SK-N-SH (cell line): ENCODE measurements around the gene MLLT3. TPM values are rescaled to one million over a fixed set of nuclear protein-coding genes. Genes with fewer than 3 reads are reported as not detected.

Experiments used
- CTCF ChIA-PET: fragments of 300-600, 350-600 bp; formaldehyde crosslinking; extraction: SDS; loops from one replicate; lab custom pipeline; 2021; lab: Yijun Ruan, JAX
- POLR2A ChIA-PET: fragments of 350-600 bp; sonication (Branson Sonifier 250); formaldehyde crosslinking; extraction: SDS; loops from one replicate; lab custom pipeline; 2020; ENCODE audit warnings: antibody characterized with exemption, inconsistent platforms; lab: Yijun Ruan, JAX
- DNase-seq: peaks from one replicate; pipeline ENCODE4 v3.0.0; 2012
- H2AFZ ChIP-seq: fragments of 200-600 bp; sonication (generic); 2 replicates; pipeline ENCODE4 v1.8.1; 2016; ENCODE audit warnings: antibody characterized with exemption, mild to moderate bottlenecking, low read depth
- H3F3A ChIP-seq: fragments of 200-600 bp; sonication (generic); replicated peaks from 2 replicates; pipeline ENCODE3; 2016; ENCODE audit warnings: antibody characterized with exemption, mild to moderate bottlenecking; ENCODE audit not compliant: insufficient read depth
- H3K27ac ChIP-seq, 2 experiments: fragments of 200-500 bp in 1 of 2; fragments of 200-600 bp in 1 of 2; sonication (Bioruptor generic) in 1 of 2; sonication (generic), shearing (Covaris generic) in 1 of 2; 2 replicates each; pipeline versions ENCODE4 v1.5.1 to v1.6.1; 2014 to 2016; ENCODE audit warnings: low read depth in 2 of 2, inconsistent platforms in 1 of 2, low read length in 1 of 2, mild to moderate bottlenecking in 1 of 2, mixed read lengths in 1 of 2
- H3K27me3 ChIP-seq: fragments of 200-600 bp; sonication (generic), shearing (Covaris generic); 2 replicates; pipeline ENCODE4 v1.6.1; 2016; ENCODE audit warnings: mixed run types; ENCODE audit not compliant: insufficient read depth
- H3K36me3 ChIP-seq, 2 experiments: fragments of 200-500 bp in 1 of 2; fragments of 200-600 bp in 1 of 2; sonication (Bioruptor generic) in 1 of 2; sonication (generic) in 1 of 2; replicated peaks in 1 of 2; 2 replicates each; pipeline versions ENCODE3 to v1.5.1; 2014 to 2016; ENCODE audit warnings: low read length in 1 of 2, mild to moderate bottlenecking in 1 of 2; ENCODE audit not compliant: insufficient read depth in 2 of 2, control insufficient read depth in 1 of 2
- H3K4me1 ChIP-seq, 2 experiments: fragments of 200-500 bp in 1 of 2; fragments of 200-600 bp in 1 of 2; sonication (Bioruptor generic) in 1 of 2; sonication (generic), shearing (Covaris generic) in 1 of 2; 2 replicates each; pipeline versions ENCODE4 v1.5.1 to v1.6.1; 2014 to 2016; ENCODE audit warnings: low read depth in 1 of 2, low read length in 1 of 2, mixed run types in 1 of 2; ENCODE audit not compliant: insufficient read depth in 2 of 2, control insufficient read depth in 1 of 2
- H3K4me2 ChIP-seq: fragments of 200-600 bp; sonication (generic), shearing (Covaris generic); 2 replicates; pipeline ENCODE4 v1.6.1; 2017; ENCODE audit warnings: mixed run types
- H3K4me3 ChIP-seq, 2 experiments: fragments of 200-500 bp in 1 of 2; fragments of 200-600 bp in 1 of 2; sonication (Bioruptor generic) in 1 of 2; sonication (generic), shearing (Covaris generic) in 1 of 2; 2 replicates each; pipeline versions ENCODE4 v1.5.1 to v1.8.1; 2014 to 2016; ENCODE audit warnings: low read depth in 2 of 2, inconsistent platforms in 1 of 2, low read length in 1 of 2, mild to moderate bottlenecking in 1 of 2, mixed read lengths in 1 of 2, moderate library complexity in 1 of 2
- H3K79me2 ChIP-seq: fragments of 200-600 bp; sonication (generic); 2 replicates; pipeline ENCODE4 v1.8.1; 2017; ENCODE audit warnings: mild to moderate bottlenecking; ENCODE audit not compliant: insufficient read depth
- H3K9ac ChIP-seq: fragments of 200-600 bp; sonication (generic); 2 replicates; pipeline ENCODE4 v1.6.1; 2017; ENCODE audit warnings: mixed run types
- H3K9me2 ChIP-seq: fragments of 200-600 bp; sonication (generic); 2 replicates; pipeline ENCODE4 v1.6.1; 2017; ENCODE audit warnings: mixed run types
- H3K9me3 ChIP-seq: fragments of 200-600 bp; sonication (generic); 2 replicates; pipeline ENCODE4 v1.6.1; 2017; ENCODE audit warnings: mixed run types, mild to moderate bottlenecking, moderate library complexity
- H4K20me1 ChIP-seq: fragments of 200-600 bp; sonication (generic); 2 replicates; pipeline ENCODE4 v1.6.1; 2017; ENCODE audit warnings: mild to moderate bottlenecking, mixed run types; ENCODE audit not compliant: insufficient read depth
- EZH2phosphoT487 ChIP-seq: fragments of 200-600 bp; sonication (generic); IDR thresholded peaks from 2 replicates; pipeline ENCODE4 v1.6.1; 2017; ENCODE audit warnings: low read depth, mixed run types, mild to moderate bottlenecking, antibody characterized with exemption, moderate library complexity, borderline replicate concordance
- FOSL2 ChIP-seq: IDR thresholded peaks from 2 replicates; pipeline ENCODE4 v1.4.0; 2012; ENCODE audit warnings: low read depth, mild to moderate bottlenecking, moderate library complexity, borderline replicate concordance
- FOXJ3 ChIP-seq: sonication (generic); formaldehyde crosslinking; IDR thresholded peaks from 2 replicates; pipeline ENCODE4 v1.5.1; 2020; ENCODE audit warnings: mild to moderate bottlenecking, missing genetic modification reagents
- FOXM1 ChIP-seq: IDR thresholded peaks from 2 replicates; pipeline ENCODE4 v1.4.0; 2012; ENCODE audit warnings: low read depth, mild to moderate bottlenecking
- GATA2 ChIP-seq: sonication (generic); formaldehyde crosslinking; IDR thresholded peaks from 2 replicates; pipeline ENCODE4 v1.5.0; 2020; ENCODE audit warnings: mild to moderate bottlenecking, missing genetic modification reagents
- IRF3 ChIP-seq: fragments of 150-350 bp; IDR thresholded peaks from 2 replicates; pipeline ENCODE4 v1.6.1; 2016; ENCODE audit warnings: mild to moderate bottlenecking, low read depth, low read length
- RCOR1 ChIP-seq: fragments of 150-350 bp; IDR thresholded peaks from 2 replicates; pipeline ENCODE4 v1.6.1; 2017; ENCODE audit warnings: antibody characterized with exemption, low read length
- REST ChIP-seq: IDR thresholded peaks from 2 replicates; pipeline ENCODE4 v1.6.1; 2012; ENCODE audit warnings: mild to moderate bottlenecking, low read depth, low read length, moderate library complexity
- RXRA ChIP-seq: IDR thresholded peaks from 2 replicates; pipeline ENCODE4 v1.4.0; 2012; ENCODE audit warnings: low read depth, mild to moderate bottlenecking, borderline replicate concordance
- TCF12 ChIP-seq: IDR thresholded peaks from 2 replicates; pipeline ENCODE4 v1.4.0; 2012
- USF2 ChIP-seq: fragments of 150-350 bp; IDR thresholded peaks from 2 replicates; pipeline ENCODE4 v1.6.1; 2017; ENCODE audit warnings: antibody characterized with exemption, low read length, low read depth, borderline replicate concordance
- YY1 ChIP-seq: IDR thresholded peaks from 2 replicates; pipeline ENCODE4 v1.4.0; 2012; ENCODE audit warnings: low read depth, mild to moderate bottlenecking
- WGBS: methylation state at CpG from one replicate; pipeline ENCODE4 v1.1.6; 2017; ENCODE audit warnings: low lambda C conversion rate; 5-methylcytosine and 5-hydroxymethylcytosine counted together
- polyA plus RNA-seq, 3 experiments: library from polyadenylated mRNA; depleted of rRNA; stranded (reverse); fragments of >200 nt; gene quantifications; 2 replicates each; pipeline ENCODE4 v1.2.3, GENCODE V29; 2012
- TF ChIP-seq, protein P1 (sequence below): IDR thresholded peaks from 2 replicates; pipeline ENCODE4 v1.4.0; 2012; ENCODE audit warnings: low read depth, borderline replicate concordance
- TF ChIP-seq, protein P2 (sequence below): IDR thresholded peaks from 2 replicates; pipeline ENCODE4; 2012

The MLLT3 gene
- polyA plus RNA-seq, 1 of the 3 experiments (the other 2 are of a cell fraction) = 3.9 TPM

DNA sequence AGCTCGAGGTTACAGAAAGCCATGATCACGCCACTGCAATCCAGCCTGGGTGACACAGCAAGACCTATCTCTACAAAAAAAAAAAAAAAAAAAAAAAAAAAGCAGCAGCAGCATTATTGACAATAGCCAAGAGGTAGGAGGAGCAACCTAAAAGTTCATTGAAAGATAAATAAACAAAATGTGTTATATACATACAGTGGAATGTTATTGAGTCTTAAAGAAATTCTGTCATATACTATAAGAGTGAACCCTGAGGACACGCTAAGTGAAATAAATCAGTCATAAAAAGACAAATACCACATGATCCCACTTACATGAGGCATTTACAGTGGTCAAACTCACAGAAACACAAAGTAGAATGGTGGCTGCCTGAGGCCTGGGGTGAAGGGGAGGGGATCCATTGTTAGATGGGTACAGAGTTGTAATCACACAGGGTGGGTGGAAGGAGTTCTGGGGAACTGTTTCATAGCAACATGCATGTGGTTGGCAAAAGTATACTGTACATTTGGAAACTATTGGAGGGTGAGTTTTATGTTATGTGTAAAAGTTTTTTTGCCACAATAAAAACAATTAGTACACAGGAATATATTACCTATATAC lies 77.2 kb downstream of the MLLT3 start:
- Histone ChIP-seq H3F3A (no peaks in the 10 kb centered on the region), H3K27me3 (no peaks in the 10 kb centered on the region), H3K9ac (no peak overlapping the region), H3K4me2 (no peak overlapping the region), H3K36me3 (no peaks in the 10 kb centered on the region), H3K4me1 (peaks cover 0 to 2% of the 10 kb centered on the region in 2 experiments; a peak in 1 of 4 replicates), H3K27ac (no peak overlapping the region), H4K20me1 (no peaks in the 10 kb centered on the region), H3K4me3 (no peak overlapping the region), H3K79me2 (no peaks in the 10 kb centered on the region), H3K9me3 (no peaks in the 10 kb centered on the region)
- CTCF ChIA-PET = no interaction called here
- WGBS = 95% methylated on average over 3 of the region's 3 CpGs
- POLR2A ChIA-PET = no interaction called here
- no peak for DNase-seq
- TF ChIP-seq GATA2 (no peak), FOXJ3 (no peak), FOXM1 (no peak), REST (no peak), USF2 (no peak), TCF12 (no peak)
- TF ChIP-seq, protein P1, sequence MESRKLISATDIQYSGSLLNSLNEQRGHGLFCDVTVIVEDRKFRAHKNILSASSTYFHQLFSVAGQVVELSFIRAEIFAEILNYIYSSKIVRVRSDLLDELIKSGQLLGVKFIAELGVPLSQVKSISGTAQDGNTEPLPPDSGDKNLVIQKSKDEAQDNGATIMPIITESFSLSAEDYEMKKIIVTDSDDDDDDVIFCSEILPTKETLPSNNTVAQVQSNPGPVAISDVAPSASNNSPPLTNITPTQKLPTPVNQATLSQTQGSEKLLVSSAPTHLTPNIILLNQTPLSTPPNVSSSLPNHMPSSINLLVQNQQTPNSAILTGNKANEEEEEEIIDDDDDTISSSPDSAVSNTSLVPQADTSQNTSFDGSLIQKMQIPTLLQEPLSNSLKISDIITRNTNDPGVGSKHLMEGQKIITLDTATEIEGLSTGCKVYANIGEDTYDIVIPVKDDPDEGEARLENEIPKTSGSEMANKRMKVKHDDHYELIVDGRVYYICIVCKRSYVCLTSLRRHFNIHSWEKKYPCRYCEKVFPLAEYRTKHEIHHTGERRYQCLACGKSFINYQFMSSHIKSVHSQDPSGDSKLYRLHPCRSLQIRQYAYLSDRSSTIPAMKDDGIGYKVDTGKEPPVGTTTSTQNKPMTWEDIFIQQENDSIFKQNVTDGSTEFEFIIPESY = no peak
- TF ChIP-seq, all 33 proteins: peak for 0
- Histone ChIP-seq H2AFZ (no peak overlapping the region), H3K9me2 (no peaks in the 10 kb centered on the region)

DNA sequence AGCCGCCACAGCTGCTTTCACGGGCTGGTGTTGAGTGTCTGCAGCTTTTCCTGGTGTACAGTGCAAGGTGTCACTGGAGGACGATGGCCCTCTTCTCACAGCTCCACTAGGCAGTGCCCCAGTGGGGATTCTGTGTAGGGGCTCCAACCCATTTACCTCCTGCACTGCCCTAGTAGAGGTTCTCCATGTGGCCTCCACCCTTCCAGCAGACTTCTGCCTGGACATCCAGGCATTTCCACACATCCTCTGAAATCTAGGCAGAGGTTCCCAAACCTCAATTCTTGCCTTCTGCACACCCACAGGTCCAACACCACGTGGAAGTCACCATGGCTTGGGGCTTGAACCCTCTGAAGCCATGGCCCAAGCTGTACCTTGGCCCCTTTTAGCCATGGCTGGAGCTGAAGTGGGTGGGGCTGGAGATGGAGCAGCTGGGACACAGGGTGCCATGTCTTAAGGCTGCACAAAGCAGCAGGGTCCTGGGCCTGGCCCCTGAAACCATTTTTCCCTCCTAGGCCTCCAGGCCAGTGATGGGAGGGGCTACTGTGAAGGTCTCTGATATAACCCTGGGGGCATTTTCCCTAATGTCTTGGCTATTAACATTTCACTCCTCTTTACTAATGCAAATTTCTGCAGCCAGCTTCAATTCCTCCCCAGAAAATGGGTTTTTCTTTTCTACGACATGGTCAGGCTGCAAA lies 82.0 kb downstream of the MLLT3 start:
- 59% methylated on average over 4 of the region's 5 CpGs for WGBS
- Histone ChIP-seq H3K9me2 (no peaks in the 10 kb centered on the region), H3K4me3 (no peak overlapping the region), H3K27me3 (no peaks in the 10 kb centered on the region), H3K9me3 (no peaks in the 10 kb centered on the region), H3F3A (no peaks in the 10 kb centered on the region), H3K4me2 (no peak overlapping the region), H3K9ac (no peak overlapping the region), H4K20me1 (no peaks in the 10 kb centered on the region), H2AFZ (no peak overlapping the region), H3K36me3 (no peaks in the 10 kb centered on the region), H3K79me2 (no peaks in the 10 kb centered on the region), H3K27ac (no peak overlapping the region), H3K4me1 (no peaks in the 10 kb centered on the region)
- ChIA-PET POLR2A (no interaction called here), CTCF (interaction anchor here (1.5 kb wide), 1 partner anchor 17 kb away, joined by 3 read pairs; no protein-coding TSS in a partner anchor)
- DNase-seq = no peak
- TF ChIP-seq YY1 (no peak), RXRA (no peak), RCOR1 (no peak), FOSL2 (no peak), IRF3 (no peak), EZH2phosphoT487 (no peak)
- TF ChIP-seq, protein P1 = no peak
- TF ChIP-seq, protein P2, sequence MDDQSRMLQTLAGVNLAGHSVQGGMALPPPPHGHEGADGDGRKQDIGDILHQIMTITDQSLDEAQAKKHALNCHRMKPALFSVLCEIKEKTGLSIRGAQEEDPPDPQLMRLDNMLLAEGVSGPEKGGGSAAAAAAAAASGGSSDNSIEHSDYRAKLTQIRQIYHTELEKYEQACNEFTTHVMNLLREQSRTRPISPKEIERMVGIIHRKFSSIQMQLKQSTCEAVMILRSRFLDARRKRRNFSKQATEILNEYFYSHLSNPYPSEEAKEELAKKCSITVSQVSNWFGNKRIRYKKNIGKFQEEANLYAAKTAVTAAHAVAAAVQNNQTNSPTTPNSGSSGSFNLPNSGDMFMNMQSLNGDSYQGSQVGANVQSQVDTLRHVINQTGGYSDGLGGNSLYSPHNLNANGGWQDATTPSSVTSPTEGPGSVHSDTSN = no peak
